AG10803 (cell line): Measurements from ENCODE around the gene ZNF654.
A peak's percentile ranks its signal among the peaks of the same experiment; 100 is the strongest.

Experiments
- DNase-seq: peaks from one replicate; pipeline ENCODE4 v3.0.0; 2010; ENCODE audit warnings: low read depth
- H3K4me3 ChIP-seq: 2 replicates; pipeline ENCODE4 v1.5.1; 2011; ENCODE audit warnings: mild to moderate bottlenecking, low read length, control low read depth
- CTCF ChIP-seq: conservative IDR thresholded peaks from 2 replicates; pipeline ENCODE4 v1.5.1; 2011; ENCODE audit warnings: mild to moderate bottlenecking, low read length, control low read depth, inconsistent platforms

The ZNF654 gene

GRCh38 chr3:88030210-88030609 lies 28.8 kb upstream of the ZNF654 start:
- TF ChIP-seq CTCF = no peak
- 0 out of 2 replicates have a peak overlapping the region, but pooled peaks have one; percentile 5 for H3K4me3 ChIP-seq
- no peak for DNase-seq

- peak; percentile 20 for DNase-seq
- H3K4me3 ChIP-seq = peak overlapping the region; percentile 59
These were observed 27.4 kb upstream of the ZNF654 start for GRCh38 chr3:88031642-88032077.

GRCh38 chr3:88032245-88032644 lies 26.8 kb upstream of the ZNF654 start:
- DNase-seq = peak; percentile 12
- TF ChIP-seq CTCF = no peak
- H3K4me3 ChIP-seq = peak overlapping the region; percentile 59

More at GRCh38 chr3:88031642-88032077, 27.4 kb upstream of the ZNF654 start:
- no peak for TF ChIP-seq CTCF

- no peak for DNase-seq
- no peak for TF ChIP-seq CTCF
- H3K4me3 ChIP-seq = no peak overlapping the region
These were observed 26.0 kb upstream of the ZNF654 start for GRCh38 chr3:88033079-88033478.

- TF ChIP-seq CTCF = no peak
- no peak overlapping the region for H3K4me3 ChIP-seq
- DNase-seq = no peak
These were observed 25.2 kb upstream of the ZNF654 start for GRCh38 chr3:88033808-88034207.

- DNase-seq = no peak
These were observed 24.4 kb upstream of the ZNF654 start for GRCh38 chr3:88034491-88035275.

More at GRCh38 chr3:88034491-88035275, 24.4 kb upstream of the ZNF654 start:
- H3K4me3 ChIP-seq = no peak overlapping the region
- TF ChIP-seq CTCF = no peak
